Fibroblast of mammary gland (primary cell): ENCODE measurements around the gene DGKQ.

Source experiments
- DNase-seq: peaks from one replicate; pipeline ENCODE4 v3.0.0-alpha.2; 2010; ENCODE audit warnings: low read depth
- H3K4me3 ChIP-seq: 2 replicates; pipeline ENCODE4 v1.5.1; 2011; ENCODE audit warnings: low read depth, mild to moderate bottlenecking, low read length, moderate library complexity; ENCODE audit not compliant: control insufficient read depth
- TF ChIP-seq, protein P1 (sequence below): conservative IDR thresholded peaks from 2 replicates; pipeline ENCODE4 v1.5.1; 2011; ENCODE audit warnings: low read depth, low read length, inconsistent platforms; ENCODE audit not compliant: control insufficient read depth, insufficient read depth

DGKQ gene

GRCh38 chr4:998096-998691 is 24.8 kb upstream of the DGKQ start:
- TF ChIP-seq, protein P1, sequence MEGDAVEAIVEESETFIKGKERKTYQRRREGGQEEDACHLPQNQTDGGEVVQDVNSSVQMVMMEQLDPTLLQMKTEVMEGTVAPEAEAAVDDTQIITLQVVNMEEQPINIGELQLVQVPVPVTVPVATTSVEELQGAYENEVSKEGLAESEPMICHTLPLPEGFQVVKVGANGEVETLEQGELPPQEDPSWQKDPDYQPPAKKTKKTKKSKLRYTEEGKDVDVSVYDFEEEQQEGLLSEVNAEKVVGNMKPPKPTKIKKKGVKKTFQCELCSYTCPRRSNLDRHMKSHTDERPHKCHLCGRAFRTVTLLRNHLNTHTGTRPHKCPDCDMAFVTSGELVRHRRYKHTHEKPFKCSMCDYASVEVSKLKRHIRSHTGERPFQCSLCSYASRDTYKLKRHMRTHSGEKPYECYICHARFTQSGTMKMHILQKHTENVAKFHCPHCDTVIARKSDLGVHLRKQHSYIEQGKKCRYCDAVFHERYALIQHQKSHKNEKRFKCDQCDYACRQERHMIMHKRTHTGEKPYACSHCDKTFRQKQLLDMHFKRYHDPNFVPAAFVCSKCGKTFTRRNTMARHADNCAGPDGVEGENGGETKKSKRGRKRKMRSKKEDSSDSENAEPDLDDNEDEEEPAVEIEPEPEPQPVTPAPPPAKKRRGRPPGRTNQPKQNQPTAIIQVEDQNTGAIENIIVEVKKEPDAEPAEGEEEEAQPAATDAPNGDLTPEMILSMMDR, result no peak
- DNase-seq, result no peak
- H3K4me3 ChIP-seq, result no peak overlapping the region

- DNase-seq, result no peak
- no peak overlapping the region for H3K4me3 ChIP-seq
- TF ChIP-seq, protein P1, result no peak
Observed at GRCh38 chr4:997375-998071, 24.2 kb upstream of the DGKQ start.

GRCh38 chr4:996997-997374 is 23.6 kb upstream of the DGKQ start:
- TF ChIP-seq, protein P1, result no peak
- no peak for DNase-seq
- no peak overlapping the region for H3K4me3 ChIP-seq

GRCh38 chr4:996030-996996 is 22.9 kb upstream of the DGKQ start:
- TF ChIP-seq, protein P1, result no peak
- DNase-seq, result no peak
- H3K4me3 ChIP-seq, result no peak overlapping the region

DNA sequence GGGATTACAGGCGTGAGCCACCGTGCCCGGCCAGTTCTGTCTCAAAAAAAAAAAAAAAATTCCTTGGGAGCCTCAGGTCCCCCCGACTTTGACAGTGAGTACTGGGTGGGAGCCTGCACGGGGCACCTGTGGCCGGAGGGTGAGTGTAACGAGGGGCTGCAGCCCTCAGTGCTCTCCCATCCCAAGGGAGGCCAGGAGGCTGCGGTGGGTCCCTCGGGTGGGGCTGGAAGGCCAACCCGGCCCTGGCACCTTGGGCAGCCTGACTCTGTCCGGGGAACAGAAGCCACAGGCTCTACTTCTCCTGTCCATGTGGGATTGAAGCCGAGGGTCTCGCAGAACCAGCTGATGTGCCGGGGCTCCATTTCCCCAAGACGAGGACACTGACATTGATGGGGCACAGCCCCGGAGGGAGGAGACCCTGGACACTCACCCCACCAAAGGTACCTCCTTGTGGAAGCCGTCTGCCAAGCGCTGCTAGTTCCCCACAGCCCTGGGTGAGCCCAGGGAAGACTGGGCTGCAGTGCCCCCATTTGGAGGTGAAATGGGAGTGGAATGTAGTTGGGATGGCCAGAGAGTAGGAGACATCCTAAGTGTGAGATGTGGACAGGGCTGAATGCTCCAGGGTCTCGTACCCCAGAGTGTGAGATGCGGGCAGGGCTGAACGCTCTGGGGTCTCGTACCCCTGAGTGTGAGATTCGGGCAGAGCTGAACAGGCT is 22.1 kb upstream of the DGKQ start:
- TF ChIP-seq, protein P1, result no peak
- no peak overlapping the region for H3K4me3 ChIP-seq
- DNase-seq, result no peak

- TF ChIP-seq, protein P1, result no peak
- H3K4me3 ChIP-seq, result no peak within 1 kb of the TSS
- DNase-seq, result no peak
Observed at GRCh38 chr4:993111-994029, 20.0 kb upstream of the DGKQ start, which contains the start of gene SLC26A1. SLC26A1 (minus strand) TSS chr4:993404; CDS start chr4:991703, 1,701 bp downstream.
